Measurements from ENCODE around the gene RAB3D. TPM values are rescaled to one million over a fixed set of nuclear protein-coding genes. Genes with fewer than 3 reads are reported as not detected.

RAB3D gene
- total and polyA plus RNA-seq, 2 experiments from 2014 or later: 3.8 to 21.2 TPM

DNA sequence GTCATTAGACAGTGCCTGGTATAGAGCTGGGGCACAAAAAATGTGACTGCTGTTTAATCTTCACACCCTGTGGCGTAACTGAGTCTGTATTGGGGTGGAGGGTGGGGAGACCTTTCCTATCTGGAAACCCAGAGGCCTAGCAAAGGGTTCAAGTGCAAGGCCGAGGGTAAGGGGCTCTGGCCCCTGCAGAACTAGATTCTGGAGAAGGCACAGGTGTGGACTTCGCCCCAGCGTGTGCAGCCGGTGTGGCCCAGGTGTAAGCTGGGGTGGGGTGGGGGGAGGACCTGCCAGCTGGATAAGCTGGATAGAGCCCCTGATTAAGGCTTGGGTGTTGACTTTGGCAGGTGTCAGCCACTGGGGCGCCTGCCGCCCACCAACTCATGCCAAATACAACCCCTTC, 1.3 kb downstream of the RAB3D start (continued):
- TF ChIP-seq, protein P1, sequence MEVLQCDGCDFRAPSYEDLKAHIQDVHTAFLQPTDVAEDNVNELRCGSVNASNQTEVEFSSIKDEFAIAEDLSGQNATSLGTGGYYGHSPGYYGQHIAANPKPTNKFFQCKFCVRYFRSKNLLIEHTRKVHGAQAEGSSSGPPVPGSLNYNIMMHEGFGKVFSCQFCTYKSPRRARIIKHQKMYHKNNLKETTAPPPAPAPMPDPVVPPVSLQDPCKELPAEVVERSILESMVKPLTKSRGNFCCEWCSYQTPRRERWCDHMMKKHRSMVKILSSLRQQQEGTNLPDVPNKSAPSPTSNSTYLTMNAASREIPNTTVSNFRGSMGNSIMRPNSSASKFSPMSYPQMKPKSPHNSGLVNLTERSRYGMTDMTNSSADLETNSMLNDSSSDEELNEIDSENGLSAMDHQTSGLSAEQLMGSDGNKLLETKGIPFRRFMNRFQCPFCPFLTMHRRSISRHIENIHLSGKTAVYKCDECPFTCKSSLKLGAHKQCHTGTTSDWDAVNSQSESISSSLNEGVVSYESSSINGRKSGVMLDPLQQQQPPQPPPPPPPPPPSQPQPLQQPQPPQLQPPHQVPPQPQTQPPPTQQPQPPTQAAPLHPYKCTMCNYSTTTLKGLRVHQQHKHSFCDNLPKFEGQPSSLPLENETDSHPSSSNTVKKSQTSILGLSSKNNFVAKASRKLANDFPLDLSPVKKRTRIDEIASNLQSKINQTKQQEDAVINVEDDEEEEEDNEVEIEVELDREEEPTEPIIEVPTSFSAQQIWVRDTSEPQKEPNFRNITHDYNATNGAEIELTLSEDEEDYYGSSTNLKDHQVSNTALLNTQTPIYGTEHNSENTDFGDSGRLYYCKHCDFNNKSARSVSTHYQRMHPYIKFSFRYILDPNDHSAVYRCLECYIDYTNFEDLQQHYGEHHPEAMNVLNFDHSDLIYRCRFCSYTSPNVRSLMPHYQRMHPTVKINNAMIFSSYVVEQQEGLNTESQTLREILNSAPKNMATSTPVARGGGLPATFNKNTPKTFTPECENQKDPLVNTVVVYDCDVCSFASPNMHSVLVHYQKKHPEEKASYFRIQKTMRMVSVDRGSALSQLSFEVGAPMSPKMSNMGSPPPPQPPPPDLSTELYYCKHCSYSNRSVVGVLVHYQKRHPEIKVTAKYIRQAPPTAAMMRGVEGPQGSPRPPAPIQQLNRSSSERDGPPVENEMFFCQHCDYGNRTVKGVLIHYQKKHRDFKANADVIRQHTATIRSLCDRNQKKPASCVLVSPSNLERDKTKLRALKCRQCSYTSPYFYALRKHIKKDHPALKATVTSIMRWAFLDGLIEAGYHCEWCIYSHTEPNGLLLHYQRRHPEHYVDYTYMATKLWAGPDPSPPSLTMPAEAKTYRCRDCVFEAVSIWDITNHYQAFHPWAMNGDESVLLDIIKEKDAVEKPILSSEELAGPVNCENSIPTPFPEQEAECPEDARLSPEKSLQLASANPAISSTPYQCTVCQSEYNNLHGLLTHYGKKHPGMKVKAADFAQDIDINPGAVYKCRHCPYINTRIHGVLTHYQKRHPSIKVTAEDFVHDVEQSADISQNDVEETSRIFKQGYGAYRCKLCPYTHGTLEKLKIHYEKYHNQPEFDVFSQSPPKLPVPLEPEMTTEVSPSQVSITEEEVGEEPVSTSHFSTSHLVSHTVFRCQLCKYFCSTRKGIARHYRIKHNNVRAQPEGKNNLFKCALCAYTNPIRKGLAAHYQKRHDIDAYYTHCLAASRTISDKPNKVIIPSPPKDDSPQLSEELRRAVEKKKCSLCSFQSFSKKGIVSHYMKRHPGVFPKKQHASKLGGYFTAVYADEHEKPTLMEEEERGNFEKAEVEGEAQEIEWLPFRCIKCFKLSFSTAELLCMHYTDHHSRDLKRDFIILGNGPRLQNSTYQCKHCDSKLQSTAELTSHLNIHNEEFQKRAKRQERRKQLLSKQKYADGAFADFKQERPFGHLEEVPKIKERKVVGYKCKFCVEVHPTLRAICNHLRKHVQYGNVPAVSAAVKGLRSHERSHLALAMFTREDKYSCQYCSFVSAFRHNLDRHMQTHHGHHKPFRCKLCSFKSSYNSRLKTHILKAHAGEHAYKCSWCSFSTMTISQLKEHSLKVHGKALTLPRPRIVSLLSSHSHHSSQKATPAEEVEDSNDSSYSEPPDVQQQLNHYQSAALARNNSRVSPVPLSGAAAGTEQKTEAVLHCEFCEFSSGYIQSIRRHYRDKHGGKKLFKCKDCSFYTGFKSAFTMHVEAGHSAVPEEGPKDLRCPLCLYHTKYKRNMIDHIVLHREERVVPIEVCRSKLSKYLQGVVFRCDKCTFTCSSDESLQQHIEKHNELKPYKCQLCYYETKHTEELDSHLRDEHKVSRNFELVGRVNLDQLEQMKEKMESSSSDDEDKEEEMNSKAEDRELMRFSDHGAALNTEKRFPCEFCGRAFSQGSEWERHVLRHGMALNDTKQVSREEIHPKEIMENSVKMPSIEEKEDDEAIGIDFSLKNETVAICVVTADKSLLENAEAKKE (CRISPR knock-in tag; IDR thresholded peaks at IDR 0.05): no peak
- TF ChIP-seq, protein P2, sequence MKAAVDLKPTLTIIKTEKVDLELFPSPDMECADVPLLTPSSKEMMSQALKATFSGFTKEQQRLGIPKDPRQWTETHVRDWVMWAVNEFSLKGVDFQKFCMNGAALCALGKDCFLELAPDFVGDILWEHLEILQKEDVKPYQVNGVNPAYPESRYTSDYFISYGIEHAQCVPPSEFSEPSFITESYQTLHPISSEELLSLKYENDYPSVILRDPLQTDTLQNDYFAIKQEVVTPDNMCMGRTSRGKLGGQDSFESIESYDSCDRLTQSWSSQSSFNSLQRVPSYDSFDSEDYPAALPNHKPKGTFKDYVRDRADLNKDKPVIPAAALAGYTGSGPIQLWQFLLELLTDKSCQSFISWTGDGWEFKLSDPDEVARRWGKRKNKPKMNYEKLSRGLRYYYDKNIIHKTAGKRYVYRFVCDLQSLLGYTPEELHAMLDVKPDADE (IDR thresholded peaks at IDR 0.05): no peak
- TF ChIP-seq EZH2 (IDR thresholded peaks at IDR 0.05; ENCODE audit: low read depth, unreplicated experiment): no peak
- TF ChIP-seq ZNF114 (CRISPR knock-in tag; IDR thresholded peaks at IDR 0.05): no peak

DNA sequence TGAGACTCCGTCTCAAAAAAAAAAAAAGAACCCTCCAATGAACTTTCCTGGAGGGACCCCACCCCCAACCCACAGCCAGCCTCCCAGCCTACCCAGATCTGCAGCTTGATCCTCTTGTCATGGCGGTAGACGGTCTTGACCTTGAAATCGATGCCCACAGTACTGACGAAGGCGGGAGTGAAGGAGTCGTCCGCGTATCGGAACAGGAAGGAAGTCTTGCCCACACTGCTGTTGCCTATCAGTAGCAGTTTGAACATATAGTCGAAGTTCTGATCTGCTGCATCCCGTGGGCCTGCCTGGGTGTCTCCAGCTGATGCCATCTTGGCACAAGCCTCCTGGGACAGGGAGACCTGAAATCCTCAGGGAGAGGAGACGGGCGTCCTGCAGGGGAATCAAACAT, 2.4 kb downstream of the RAB3D start:
- H3K4me2 ChIP-seq: no peak overlapping the region
- H2AFZ ChIP-seq: no peak overlapping the region
- Mint-ChIP-seq H3K27me3 (ENCODE audit: insufficient read depth, low read depth, poor library complexity) (peaks cover 11% of the 10 kb centered on the region), H3K4me3 (no peak overlapping the region), H3K4me1 (peaks cover 3% of the 10 kb centered on the region; the same call in 2 of the 3 replicates), H3K36me3 (ENCODE audit: low read depth) (peaks cover 36% of the 10 kb centered on the region), H3K9me3 (no peaks in the 10 kb centered on the region), H3K27ac (no peak overlapping the region)
- H3K4me1 ChIP-seq (ENCODE audit: insufficient read depth): peaks cover 3% of the 10 kb centered on the region; the same call in 1 of the 2 replicates
- no peaks in the 10 kb centered on the region; the same call in 1 of the 2 replicates for H4K20me1 ChIP-seq (replicated peaks; ENCODE audit: insufficient read depth)
- 0 out of 2 replicates have a peak, but pooled peaks cover 3% of the 10 kb centered on the region for H3F3A ChIP-seq (replicated peaks; ENCODE audit: low read depth)
- ATAC-seq (no peak), DNase-seq (ENCODE audit: low spot score) (no peak)
- H3K9me2 ChIP-seq (ENCODE audit: insufficient read depth): no peaks in the 10 kb centered on the region
- H3K27ac ChIP-seq (ENCODE audit: low read depth): no peak overlapping the region
- H3K4me3 ChIP-seq: no peak overlapping the region
- no peaks in the 10 kb centered on the region for H3K36me3 ChIP-seq (ENCODE audit: insufficient read depth)
- no peaks in the 10 kb centered on the region for H3K79me2 ChIP-seq (replicated peaks; ENCODE audit: insufficient read depth)
- H3K27me3 ChIP-seq (ENCODE audit: insufficient read depth): no peaks in the 10 kb centered on the region
- TF ChIP-seq, protein P1 (CRISPR knock-in tag; IDR thresholded peaks at IDR 0.05): no peak
- no peak for TF ChIP-seq CREB1 (CRISPR knock-in tag; IDR thresholded peaks at IDR 0.05; ENCODE audit: low read depth)
- no peak for TF ChIP-seq ZNF114 (CRISPR knock-in tag; IDR thresholded peaks at IDR 0.05)
- no peak for TF ChIP-seq STAT1 (IDR thresholded peaks at IDR 0.05; ENCODE audit: unreplicated experiment)
- TF ChIP-seq EZH2 (IDR thresholded peaks at IDR 0.05; ENCODE audit: low read depth, unreplicated experiment): no peak
- TF ChIP-seq POLR2AphosphoS5 (IDR thresholded peaks at IDR 0.05; ENCODE audit: low read depth): no peak
- TF ChIP-seq ZNF331 (CRISPR knock-in tag; IDR thresholded peaks at IDR 0.05; ENCODE audit: low read depth): no peak
